Activated naive CD4-positive, alpha-beta T cell treated with Interleukin-2 at 50 U/mL for 16 hours (primary cell): ENCODE results near the gene SBF2.
"Not testable (repeated sequence)": the region's sequence is repeated elsewhere in the genome, so short reads cannot be mapped to it uniquely, and the experiment has no call there.

Experiments used
- DNase-seq: peaks from one replicate; pipeline ENCODE4 v3.0.0-alpha.2; 2020

Gene SBF2

GRCh38 chr11:10160350-10160749 lies 133.7 kb downstream of the SBF2 start:
- DNase-seq: no peak

DNA sequence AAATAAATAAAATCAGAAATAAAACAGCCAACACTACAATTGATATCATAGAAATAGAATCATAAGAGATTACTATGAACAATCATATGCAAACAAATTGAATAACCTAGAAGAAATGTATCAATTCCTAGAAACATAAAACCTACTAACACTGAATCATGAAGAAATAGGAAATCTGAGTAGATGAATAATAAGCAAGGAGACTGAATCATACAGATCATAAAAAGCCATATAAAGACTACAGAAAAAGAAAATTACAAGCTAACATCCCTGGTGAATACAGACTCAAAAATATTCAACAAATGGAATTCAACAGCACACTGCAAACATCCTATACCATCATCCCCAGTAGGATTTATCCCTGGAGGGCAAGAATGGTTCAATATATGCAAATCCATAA lies 135.6 kb downstream of the SBF2 start:
- DNase-seq: no peak

- no peak for DNase-seq
These were observed 138.1 kb downstream of the SBF2 start for GRCh38 chr11:10155793-10156490.

DNA sequence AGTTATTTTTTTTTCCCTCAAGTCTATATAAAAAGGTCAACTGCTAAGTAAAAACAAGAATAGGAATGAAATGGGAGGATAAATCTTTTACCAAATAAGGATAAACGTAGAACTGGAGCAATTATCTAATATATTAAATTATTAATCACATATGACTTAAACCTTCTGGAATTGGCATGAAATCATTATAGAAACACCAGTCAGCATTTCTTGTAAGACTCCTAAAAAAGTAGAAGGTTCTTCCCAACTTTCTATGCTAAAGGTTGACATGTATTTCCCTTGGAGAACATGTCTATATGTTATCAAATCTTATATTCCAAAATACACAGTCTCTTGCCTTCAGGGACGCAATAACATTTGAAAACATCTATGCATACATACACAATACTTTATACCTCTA lies 143.2 kb downstream of the SBF2 start:
- DNase-seq: no peak

- DNase-seq: no peak
These were observed 144.5 kb downstream of the SBF2 start for GRCh38 chr11:10149553-10149952.

DNA sequence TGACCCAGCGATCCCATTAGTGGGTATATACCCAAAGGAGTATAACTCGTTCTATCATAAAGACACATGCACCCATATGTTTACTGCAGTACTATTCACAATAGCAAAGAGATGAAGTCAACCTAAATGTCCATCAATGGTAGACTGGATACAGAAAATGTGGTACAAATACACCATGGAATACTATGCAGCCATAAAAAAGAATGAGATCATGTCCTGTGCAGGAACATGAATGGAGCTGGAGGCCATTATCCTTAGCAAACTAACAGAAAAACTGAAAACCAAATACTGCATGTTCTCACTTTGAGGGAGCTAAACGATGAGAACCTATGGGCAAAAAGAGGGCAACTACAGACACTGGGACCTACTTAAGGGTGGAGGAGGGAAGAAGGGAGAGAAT lies 146.8 kb downstream of the SBF2 start:
- no peak for DNase-seq

DNA sequence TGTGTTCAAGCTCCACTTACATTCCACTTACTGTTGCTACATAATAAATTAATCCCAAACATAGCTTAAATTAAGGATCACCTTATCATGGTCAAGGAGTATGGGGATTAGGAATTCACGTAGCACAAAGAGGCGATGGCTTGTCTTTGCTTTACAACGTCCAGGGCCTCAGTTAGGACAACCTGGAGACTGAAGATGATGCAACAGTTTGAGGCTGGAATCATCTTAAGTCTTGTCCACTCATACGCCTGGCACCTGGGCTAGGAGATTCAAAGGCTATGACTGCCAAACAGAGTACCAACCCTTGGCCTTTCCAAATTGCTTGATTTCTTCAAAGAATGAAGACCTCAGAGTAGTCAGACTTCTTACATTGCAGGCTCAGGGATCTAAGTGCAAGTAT lies 149.1 kb downstream of the SBF2 start:
- DNase-seq: no peak

DNA sequence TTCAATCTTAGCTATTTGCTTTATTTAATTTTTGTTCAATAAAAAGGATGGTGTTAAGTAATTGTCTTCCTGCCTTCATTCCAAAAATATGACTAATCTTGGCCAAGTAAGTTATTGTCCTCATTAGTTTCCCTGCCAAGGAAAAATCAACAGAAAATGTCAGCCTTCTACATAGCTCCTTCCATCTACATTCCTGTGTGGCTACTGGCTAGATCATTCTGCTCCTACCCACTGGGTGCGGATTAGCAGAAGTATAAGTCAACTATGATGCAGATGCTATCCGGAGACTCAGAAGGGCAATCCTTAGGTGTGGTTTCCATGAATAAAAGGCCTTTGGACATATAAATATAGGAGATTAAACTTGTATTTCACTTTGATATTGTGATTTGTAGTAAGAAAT lies 154.4 kb downstream of the SBF2 start:
- DNase-seq: no peak

DNA sequence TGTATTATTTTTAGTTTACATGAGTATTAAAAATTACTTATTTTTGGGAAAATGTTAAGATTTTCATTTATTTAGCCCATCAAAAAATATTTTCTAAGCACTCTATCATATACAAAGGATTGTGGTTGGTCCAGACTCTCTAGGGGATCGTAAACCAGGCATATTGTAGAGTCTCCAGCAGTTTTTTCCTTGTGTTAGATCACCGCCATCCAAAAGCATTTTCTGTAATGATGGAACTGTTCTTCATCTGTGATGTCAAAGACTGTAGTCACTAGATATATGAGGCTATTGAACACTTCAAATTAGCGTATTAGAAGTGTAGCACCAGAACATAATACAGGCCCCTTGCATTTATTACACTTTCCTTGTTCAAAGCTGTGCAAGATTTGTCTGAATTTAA lies 154.9 kb downstream of the SBF2 start:
- no peak for DNase-seq

- DNase-seq: no peak
These were observed 159.0 kb downstream of the SBF2 start for GRCh38 chr11:10134975-10135481.

DNA sequence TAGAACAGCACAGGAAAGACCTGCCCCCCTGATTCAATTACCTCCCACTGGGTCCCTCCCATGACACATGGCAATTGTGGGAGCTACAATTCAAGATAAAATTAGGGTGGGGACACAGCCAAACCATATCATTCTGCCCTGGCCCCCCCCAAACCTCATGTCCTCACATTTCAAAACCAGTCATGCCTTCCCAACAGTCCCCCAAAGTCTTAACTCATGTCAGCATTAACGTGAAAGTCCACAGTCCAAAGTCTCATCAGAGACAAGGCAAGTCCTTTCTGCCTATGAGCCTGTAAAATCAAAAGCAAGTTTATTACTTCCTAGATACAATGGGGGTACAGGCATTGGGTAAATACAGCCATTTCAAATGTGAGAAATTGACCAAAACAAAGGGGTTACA lies 159.8 kb downstream of the SBF2 start:
- DNase-seq: not testable (repeated sequence)

DNA sequence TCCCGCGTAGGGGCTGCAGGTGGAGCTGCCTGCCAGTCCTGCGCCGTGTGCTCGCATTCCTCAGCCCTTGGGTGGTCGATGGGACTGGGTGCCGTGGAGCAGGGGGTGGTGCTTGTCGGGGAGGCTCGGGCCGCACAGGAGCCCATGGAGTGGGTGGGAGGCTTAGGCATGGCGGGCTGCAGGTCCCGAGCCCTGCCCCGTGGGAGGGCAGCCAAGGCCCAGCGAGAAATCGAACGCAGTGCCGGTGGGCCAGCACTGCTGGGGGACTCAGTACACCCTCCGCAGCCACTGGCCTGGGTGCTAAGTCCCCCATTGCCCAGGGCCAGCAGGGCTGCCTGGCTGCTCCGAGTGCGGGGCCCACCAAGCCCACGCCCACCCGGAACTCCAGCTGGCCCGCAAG lies 160.8 kb downstream of the SBF2 start:
- DNase-seq: not testable (repeated sequence)

DNA sequence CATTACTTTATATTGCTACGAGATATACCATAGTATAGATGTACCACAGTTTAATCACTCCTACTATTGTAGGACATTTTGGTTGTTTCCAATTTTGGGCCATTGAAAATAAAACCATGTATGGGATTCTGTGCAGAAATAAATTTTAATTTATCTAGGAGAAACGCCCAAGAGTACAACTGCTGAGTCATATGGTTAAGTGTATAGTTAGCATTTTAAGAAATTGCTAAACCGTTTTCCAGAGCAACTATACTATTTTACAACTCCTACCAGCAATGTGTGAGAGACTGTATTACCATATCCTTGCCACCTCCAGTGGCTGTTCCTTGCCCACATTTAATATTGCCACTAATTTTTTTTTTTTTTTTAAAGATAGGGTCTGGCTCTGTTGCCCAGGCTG lies 163.1 kb downstream of the SBF2 start:
- no peak for DNase-seq

GRCh38 chr11:10129184-10129583 lies 164.8 kb downstream of the SBF2 start:
- DNase-seq: not testable (repeated sequence)

DNA sequence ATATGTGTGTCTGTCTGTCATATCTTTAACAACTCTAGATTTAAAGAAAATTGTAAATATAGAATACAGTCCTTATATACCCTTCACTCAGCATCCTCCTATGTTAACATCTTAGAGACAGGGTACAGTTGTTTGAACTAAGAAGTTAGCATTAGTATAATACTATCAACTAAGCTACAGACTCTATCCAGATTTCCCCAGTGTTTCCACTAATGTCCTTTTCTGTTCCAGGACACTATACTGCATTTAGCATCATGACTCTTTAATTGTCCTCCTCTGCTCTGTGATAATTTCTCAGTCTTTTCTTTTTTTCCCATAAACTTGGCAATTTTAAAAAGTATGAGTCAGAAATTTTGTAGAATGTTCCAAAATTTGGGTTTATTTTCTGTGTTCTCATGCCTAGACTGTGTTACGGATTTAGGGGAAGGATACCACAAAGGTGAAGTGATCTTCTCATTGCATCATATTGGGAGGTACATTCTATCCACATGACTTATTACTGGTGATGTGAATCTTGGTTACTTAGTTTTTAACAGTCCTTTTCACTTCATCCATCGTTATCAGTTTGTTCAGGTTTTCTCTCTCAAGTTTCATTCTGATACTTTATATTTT lies 168.4 kb downstream of the SBF2 start:
- no peak for DNase-seq

GRCh38 chr11:10122326-10123197 lies 171.5 kb downstream of the SBF2 start:
- no peak for DNase-seq

DNA sequence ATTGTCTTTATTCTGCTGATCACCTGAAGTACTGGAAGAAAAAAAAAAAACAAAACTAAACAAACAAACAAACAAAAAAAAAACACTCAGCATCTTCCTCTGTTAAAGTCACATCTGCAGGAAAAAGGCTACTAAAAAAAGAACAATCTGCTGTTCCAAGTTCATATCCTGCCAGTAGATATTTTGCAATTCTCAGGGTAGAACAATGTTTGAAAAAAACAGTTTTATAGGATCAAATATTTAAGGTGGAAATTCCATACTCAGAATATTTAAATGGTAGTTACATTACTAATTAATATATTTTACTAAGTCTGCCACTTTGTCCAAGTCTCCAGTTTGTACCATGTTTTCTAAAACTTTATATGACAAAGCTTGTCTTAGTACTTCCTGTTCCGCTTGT lies 175.2 kb downstream of the SBF2 start:
- DNase-seq: no peak

DNA sequence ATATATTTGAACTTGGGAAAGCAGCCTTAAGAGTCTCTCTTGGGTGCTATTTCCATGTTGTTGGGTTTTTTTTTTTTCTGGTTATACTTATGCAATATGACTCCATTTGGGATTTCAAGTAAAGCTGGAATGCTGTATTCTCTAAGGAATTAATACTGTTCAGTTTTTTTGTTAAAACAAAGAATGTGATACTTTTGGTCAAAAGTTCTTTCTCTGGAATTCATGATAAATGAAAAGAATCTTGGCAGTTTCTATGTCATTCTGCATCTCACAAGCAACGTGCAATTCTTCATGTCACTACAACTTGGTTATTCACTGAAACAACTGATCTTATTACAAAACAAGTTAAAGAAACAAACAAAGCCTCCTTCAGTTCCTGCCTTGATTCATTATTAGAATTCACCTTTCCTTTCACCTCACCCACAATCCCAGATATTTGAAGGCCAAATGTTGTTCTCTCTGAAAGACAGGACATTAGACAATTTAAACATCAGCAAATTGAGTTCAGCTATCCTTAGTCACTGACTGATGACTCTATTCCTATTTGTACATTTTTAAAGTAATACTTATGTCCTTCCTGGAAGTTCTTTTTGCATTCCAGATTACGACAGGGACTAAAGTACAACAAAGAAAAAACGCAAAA lies 176.2 kb downstream of the SBF2 start:
- DNase-seq: no peak

DNA sequence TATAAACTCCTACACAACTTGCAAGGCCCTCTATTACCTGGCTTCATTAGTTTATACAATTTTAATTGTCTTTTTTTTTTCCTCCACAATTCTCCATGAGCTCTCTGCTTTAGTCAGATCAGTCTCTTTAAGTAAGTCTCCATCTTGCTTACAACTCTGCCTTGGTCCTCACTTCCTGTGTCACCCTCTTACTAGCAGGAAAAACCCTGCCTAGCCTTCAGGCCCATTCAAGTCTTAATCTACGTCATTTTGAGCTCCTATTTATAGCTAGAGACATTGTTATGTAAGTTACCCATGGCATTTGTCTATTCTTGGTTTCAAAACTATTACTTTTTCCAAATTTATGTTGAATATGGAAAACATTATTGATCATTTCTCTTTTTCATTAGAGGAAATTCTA lies 177.4 kb downstream of the SBF2 start:
- DNase-seq: no peak

DNA sequence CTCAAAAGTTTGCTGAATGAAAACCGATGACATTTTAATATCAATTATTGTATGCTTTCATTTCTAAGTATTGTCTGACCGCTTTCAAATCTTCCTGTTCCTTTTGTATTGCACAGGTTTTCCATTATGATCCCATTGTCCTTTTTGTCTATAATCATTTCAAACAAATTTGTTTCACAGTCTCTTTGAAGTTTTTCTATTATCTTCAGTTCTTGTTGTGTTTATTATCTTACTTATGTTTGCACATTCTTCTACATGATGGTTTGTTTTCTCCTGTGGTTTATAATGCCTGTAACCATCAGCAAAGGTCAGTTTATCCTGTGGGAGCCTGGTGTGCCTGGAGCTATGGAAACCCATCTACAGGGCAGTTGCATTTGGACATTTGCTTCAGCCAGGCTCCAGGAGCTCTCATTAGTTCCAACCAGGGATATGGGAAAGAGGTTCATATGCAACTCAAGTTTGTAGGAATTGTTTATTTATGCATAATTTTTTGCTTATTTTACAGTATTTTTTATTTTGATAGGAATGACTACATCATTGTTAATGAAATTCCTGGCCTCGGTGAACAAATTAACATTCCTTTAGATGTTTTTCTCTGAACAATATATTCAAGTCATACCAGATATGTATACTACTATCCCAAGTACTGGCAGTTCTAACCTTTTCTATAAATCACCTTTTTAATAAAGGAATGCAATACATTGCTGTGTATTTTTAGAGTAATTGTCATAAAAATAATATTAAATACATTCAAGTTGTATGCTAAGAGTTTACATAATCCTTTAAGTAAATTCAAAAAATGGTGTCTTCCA lies 179.2 kb downstream of the SBF2 start:
- no peak for DNase-seq

GRCh38 chr11:10113852-10114251 lies 180.2 kb downstream of the SBF2 start:
- no peak for DNase-seq

- DNase-seq: no peak
These were observed 184.2 kb downstream of the SBF2 start for GRCh38 chr11:10109806-10110205.
